Tibial nerve (tissue), 4 donors: ENCODE results near the gene ARL4D. TPM values are rescaled to one million over a fixed set of nuclear protein-coding genes. Genes with fewer than 3 reads are reported as not detected.

Experiments used
- DNase-seq, 2 donors: peaks; one replicate each; pipeline ENCODE4 v3.0.0-alpha.2; 2019; ENCODE audit warnings: low spot score in 2 of 2
- H3K27ac ChIP-seq, 4 donors: fragments of 200-600 bp; sonication (generic) in 3 of 4; one replicate each; pipeline ENCODE4 v1.5.1; 2017 to 2019; ENCODE audit warnings: mild to moderate bottlenecking in 1 of 4
- H3K27me3 ChIP-seq, 2 donors: fragments of 200-600 bp; sonication (generic) in 1 of 2; one replicate each; pipeline versions ENCODE4 v1.5.1 to v1.6.0; 2017 to 2019
- H3K36me3 ChIP-seq, 3 donors: fragments of 200-600 bp; sonication (generic); one replicate each; pipeline ENCODE4 v1.5.1; 2018 to 2019
- H3K4me1 ChIP-seq, 4 donors: fragments of 200-600 bp; sonication (generic) in 3 of 4; one replicate each; pipeline ENCODE4 v1.5.1; 2017 to 2019
- H3K4me3 ChIP-seq, 4 donors: fragments of 200-600 bp; sonication (generic) in 3 of 4; one replicate each; pipeline ENCODE4 v1.5.1; 2017 to 2019; ENCODE audit warnings: mild to moderate bottlenecking in 1 of 4, moderate library complexity in 1 of 4
- H3K9me3 ChIP-seq, 4 donors: fragments of 200-600 bp; sonication (generic) in 3 of 4; one replicate each; pipeline ENCODE4 v1.5.1; 2017 to 2019
- CTCF ChIP-seq, 5 experiments: fragments of 200-600 bp in 3 of 5; fragments of 450-650 bp in 2 of 5; sonication (generic) in 3 of 5; IDR thresholded peaks; one replicate each; pipeline ENCODE4 v1.5.1; 2016 to 2019; ENCODE audit warnings: antibody characterized with exemption in 5 of 5, mild to moderate bottlenecking in 3 of 5, moderate library complexity in 2 of 5
- EP300 ChIP-seq, 2 donors: sonication (generic); formaldehyde crosslinking; IDR thresholded peaks; one replicate each; pipeline ENCODE4 v1.6.1; 2017; ENCODE audit warnings: antibody characterized with exemption in 2 of 2, mild to moderate bottlenecking in 1 of 2
- POLR2A ChIP-seq, 2 donors: fragments of 450-650 bp; IDR thresholded peaks; one replicate each; pipeline ENCODE4 v1.6.1; 2017; ENCODE audit warnings: antibody characterized with exemption in 2 of 2, mild to moderate bottlenecking in 2 of 2, moderate library complexity in 2 of 2
- WGBS, 2 donors: methylation state at CpG; one replicate each; pipeline ENCODE4 v1.1.5; 2018; 5-methylcytosine and 5-hydroxymethylcytosine counted together
- total RNA-seq, 4 donors: library from RNA; depleted of rRNA; stranded (reverse); fragments of >200 nt; gene quantifications; one replicate each; pipeline ENCODE4 v1.1.0, GENCODE V29; 2016

ARL4D gene
- total RNA-seq, 4 donors from 2014 or later: 27.9 to 65.8 (median 53.0) TPM

GRCh38 chr17:43402567-43402966 is 3.8 kb downstream of the ARL4D start:
- TF ChIP-seq CTCF (IDR thresholded peaks at IDR 0.05): no peak
- no peak for TF ChIP-seq POLR2A (IDR thresholded peaks at IDR 0.05)
- TF ChIP-seq EP300 (IDR thresholded peaks at IDR 0.05): no peak
- Histone ChIP-seq H3K9me3 (no peaks in the 10 kb centered on the region), H3K4me1 (peaks cover 0 to 36% (median 10%) of the 10 kb centered on the region in 4 donors), H3K36me3 (no peaks in the 10 kb centered on the region), H3K27ac (peak overlapping the region in 2 of 4 donors; percentile 76 to 84), H3K27me3 (no peaks in the 10 kb centered on the region), H3K4me3 (peak overlapping the region in 1 of 4 donors; percentile 66)
- DNase-seq: no peak
- 73 to 83% methylated on average over 3 of the region's 3 CpGs for WGBS, 2 donors

- no peaks in the 10 kb centered on the region for H3K9me3 ChIP-seq
- TF ChIP-seq POLR2A (IDR thresholded peaks at IDR 0.05): no peak
- peaks cover 0 to 31% (median 10%) of the 10 kb centered on the region in 4 donors for H3K4me1 ChIP-seq
- H3K36me3 ChIP-seq: no peaks in the 10 kb centered on the region
- H3K27me3 ChIP-seq: no peaks in the 10 kb centered on the region
- H3K4me3 ChIP-seq: no peak overlapping the region
- DNase-seq: no peak
- H3K27ac ChIP-seq: peak overlapping the region in 2 of 4 donors; percentile 24 to 43
- 77 to 83% methylated on average over 5 of the region's 5 CpGs for WGBS, 2 donors
Measured at GRCh38 chr17:43403846-43404245, 5.1 kb downstream of the ARL4D start.

- DNase-seq: no peak
- TF ChIP-seq POLR2A (IDR thresholded peaks at IDR 0.05): no peak
- TF ChIP-seq CTCF (IDR thresholded peaks at IDR 0.05): no peak
- no peak for TF ChIP-seq EP300 (IDR thresholded peaks at IDR 0.05)
- H3K4me1 ChIP-seq: peaks cover 0 to 30% (median 5%) of the 10 kb centered on the region in 4 donors
- no peaks in the 10 kb centered on the region for H3K27me3 ChIP-seq
- H3K27ac ChIP-seq: no peak overlapping the region
- no peaks in the 10 kb centered on the region for H3K36me3 ChIP-seq
- no peak overlapping the region for H3K4me3 ChIP-seq
- no peaks in the 10 kb centered on the region for H3K9me3 ChIP-seq
Measured at GRCh38 chr17:43405861-43406260, 7.1 kb downstream of the ARL4D start.

GRCh38 chr17:43406676-43407645 is 8.2 kb downstream of the ARL4D start:
- Histone ChIP-seq H3K27me3 (no peaks in the 10 kb centered on the region), H3K27ac (peak overlapping the region in 2 of 4 donors; percentile 15 to 17), H3K4me1 (peaks cover 0 to 27% (median 0%) of the 10 kb centered on the region in 4 donors), H3K4me3 (no peak overlapping the region), H3K36me3 (no peaks in the 10 kb centered on the region), H3K9me3 (no peaks in the 10 kb centered on the region)
- 66 to 68% methylated on average over 10 of the region's 10 CpGs for WGBS, 2 donors
- no peak for DNase-seq
- TF ChIP-seq CTCF (IDR thresholded peaks at IDR 0.05): no peak
- no peak for TF ChIP-seq EP300 (IDR thresholded peaks at IDR 0.05)
- no peak for TF ChIP-seq POLR2A (IDR thresholded peaks at IDR 0.05)

GRCh38 chr17:43409131-43409530 is 10.3 kb downstream of the ARL4D start:
- no peak for DNase-seq
- Histone ChIP-seq H3K9me3 (no peaks in the 10 kb centered on the region), H3K27ac (peak overlapping the region in 1 of 4 donors; percentile 40), H3K4me3 (no peak overlapping the region), H3K4me1 (peaks cover 0 to 25% (median 0%) of the 10 kb centered on the region in 4 donors), H3K36me3 (no peaks in the 10 kb centered on the region), H3K27me3 (no peaks in the 10 kb centered on the region)
- TF ChIP-seq POLR2A (IDR thresholded peaks at IDR 0.05) (no peak), EP300 (IDR thresholded peaks at IDR 0.05) (no peak), CTCF (IDR thresholded peaks at IDR 0.05) (no peak)
- 69 to 72% methylated on average over 3 of the region's 3 CpGs for WGBS, 2 donors
